MCF 10A (cell line): ENCODE data around the gene SYNPO. TPM values are rescaled to one million over a fixed set of nuclear protein-coding genes. Genes with fewer than 3 reads are reported as not detected.

Experiments
- Bru-seq: library from RNA; stranded (reverse); fragments of 400-500 nt; gene quantifications from one replicate; lab custom pipeline; 2021; lab: Mats Ljungman, UMichigan
- BruChase-seq, 2 experiments: library from RNA; stranded (reverse); fragments of 400-500 nt; gene quantifications; one replicate each; lab custom pipeline; 2021; lab: Mats Ljungman, UMichigan
- BruUV-seq: library from RNA; stranded (reverse); fragments of 400-500 nt; replicated peaks from 2 replicates; lab custom pipeline; 2021; lab: Mats Ljungman, UMichigan
- CTCF ChIA-PET: fragments of 300-600 bp; sonication (Branson Sonifier 250); formaldehyde crosslinking; extraction: SDS; loops from one replicate; lab custom pipeline; 2021; ENCODE audit warnings: antibody characterized with exemption, inconsistent platforms; lab: Yijun Ruan, JAX
- POLR2A ChIA-PET: fragments of 300-600, 350-650 bp; sonication (Branson Sonifier 250); formaldehyde crosslinking; extraction: SDS; loops from one replicate; lab custom pipeline; 2020; ENCODE audit warnings: antibody characterized with exemption, inconsistent platforms; lab: Yijun Ruan, JAX
- DNase-seq: peaks from one replicate; pipeline ENCODE4 v3.0.0-alpha.2; 2018; ENCODE audit not compliant: unreplicated experiment
- H3K27ac Mint-ChIP-seq: one replicate; pipeline ENCODE4 v1.8.0; 2022; ENCODE audit warnings: mild to moderate bottlenecking, low read depth, mixed read lengths; ENCODE audit not compliant: unreplicated experiment
- H3K27me3 Mint-ChIP-seq: one replicate; pipeline ENCODE4 v1.8.0; 2022; ENCODE audit warnings: mixed read lengths; ENCODE audit not compliant: insufficient read depth, unreplicated experiment
- H3K36me3 Mint-ChIP-seq: one replicate; pipeline ENCODE4 v1.8.0; 2022; ENCODE audit warnings: mild to moderate bottlenecking, moderate library complexity, mixed read lengths; ENCODE audit not compliant: insufficient read depth, unreplicated experiment
- H3K4me1 Mint-ChIP-seq: one replicate; pipeline ENCODE4 v1.8.0; 2022; ENCODE audit warnings: mixed read lengths; ENCODE audit not compliant: insufficient read depth, unreplicated experiment
- H3K4me3 Mint-ChIP-seq: one replicate; pipeline ENCODE4 v1.8.0; 2022; ENCODE audit warnings: mild to moderate bottlenecking, moderate library complexity, mixed read lengths; ENCODE audit not compliant: unreplicated experiment
- H3K9me3 Mint-ChIP-seq: one replicate; pipeline ENCODE4 v1.8.0; 2022; ENCODE audit warnings: mixed read lengths; ENCODE audit not compliant: unreplicated experiment
- CTCF ChIP-seq: fragments of 200-600 bp; IDR thresholded peaks from one replicate; pipeline ENCODE4 v1.8.0; 2022; ENCODE audit warnings: antibody characterized with exemption, mild to moderate bottlenecking; ENCODE audit not compliant: unreplicated experiment
- intact Hi-C: fragments of 100-400 bp; cut with micrococcal nuclease; formaldehyde crosslinking; loops from 2 replicates; pipeline ENCODE4 v1.14.1; 2022
- long read RNA-seq: library from polyadenylated mRNA; stranded (forward); transcript quantifications from one replicate; pipeline ENCODE4 v2.0.0, GENCODE V29; 2022
- total RNA-seq: library from RNA; stranded (reverse); gene quantifications from 2 replicates; pipeline ENCODE4 v1.2.3, GENCODE V29; 2022

The SYNPO gene
- total RNA-seq, result 6.3 and 7.1 TPM in 2 replicates
- percentile 33 among the genes with signal in this experiment for Bru-seq, nascent RNA
- percentile 41 among the genes with signal in this experiment for BruChase-seq, experiment 1, labeled RNA remaining after a 6-hour chase
- percentile 38 among the genes with signal in this experiment for BruChase-seq, experiment 2, labeled RNA remaining after a 2-hour chase
- long read RNA-seq, full-length matches to known transcripts, result 1 of 2 reads
- long read RNA-seq, partial matches to known transcripts, result 0 of 2 reads
- long read RNA-seq, other reads (novel, unspliced or antisense), result 1 of 2 reads

GRCh38 chr5:150640311-150641005, at the start of gene SYNPO:
Gene SYNPO (plus strand): TSS chr5:150640660. CDS start chr5:150648276, 7,616 bp downstream.
- no TSS peak for BruUV-seq
- H3K27ac Mint-ChIP-seq, result peak within 1 kb of the TSS; percentile 86
- intact Hi-C loops, result loop anchor here (1.0 kb wide), 1 partner anchor 25 kb away; no protein-coding TSS in a partner anchor

DNA sequence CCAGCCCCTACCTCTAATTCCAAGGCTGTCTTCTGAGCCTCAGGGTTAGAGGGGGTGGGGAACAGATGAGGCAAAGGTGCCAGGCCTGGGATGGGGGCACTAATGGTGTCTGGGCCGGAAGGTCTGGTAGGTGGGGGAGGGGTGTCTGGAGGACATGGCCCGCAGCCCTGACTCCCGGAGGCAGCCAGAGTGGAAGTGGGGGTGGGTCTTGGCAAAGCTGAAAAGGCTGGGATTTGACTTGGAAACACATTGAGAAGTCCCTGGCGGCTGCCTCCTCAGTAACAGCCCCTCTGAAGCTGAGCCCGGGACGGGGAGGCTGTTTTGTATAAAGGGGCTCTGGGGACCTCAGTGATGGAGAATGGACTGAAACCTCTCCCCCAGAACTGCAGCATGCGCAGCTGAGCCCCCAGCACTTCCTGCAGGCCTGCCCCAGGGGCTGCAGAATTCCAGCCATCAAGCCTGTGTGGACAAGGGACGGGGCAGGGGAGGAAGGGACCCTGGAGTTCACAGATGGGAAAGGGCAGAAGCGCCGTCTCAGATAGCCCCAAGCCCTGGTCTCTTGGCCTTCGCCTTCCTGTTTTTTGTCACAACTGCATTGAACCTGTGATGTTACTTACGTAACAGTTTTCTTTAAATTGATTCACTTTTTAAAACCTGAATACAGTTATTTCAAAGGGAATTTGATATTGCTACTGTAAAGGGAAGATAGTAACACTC, 49.3 kb upstream of the SYNPO start:
- Mint-ChIP-seq H3K9me3 (no peaks in the 10 kb centered on the region), H3K4me1 (peaks cover 7% of the 10 kb centered on the region), H3K27ac (no peak overlapping the region), H3K27me3 (no peaks in the 10 kb centered on the region), H3K4me3 (no peak overlapping the region), H3K36me3 (no peaks in the 10 kb centered on the region)
- ChIA-PET POLR2A (interaction anchor here (0.9 kb wide), 1 partner anchor 23 kb away, joined by 3 read pairs; no protein-coding TSS in a partner anchor), CTCF (interaction anchor here (0.6 to 1.2 kb wide), 3 partner anchors 18 to 98 kb away, joined by 3 to 6 read pairs (median 4); no protein-coding TSS in a partner anchor)
- no TSS peak for BruUV-seq
- no peak for DNase-seq
- TF ChIP-seq CTCF, result no peak
- intact Hi-C loops, result no loop called here

More at GRCh38 chr5:150640311-150641005, at the start of gene SYNPO:
- no peak for TF ChIP-seq CTCF
- peaks cover 94% of the 10 kb centered on the region for H3K4me1 Mint-ChIP-seq
- H3K9me3 Mint-ChIP-seq, result no peaks in the 10 kb centered on the region
- no peaks in the 10 kb centered on the region for H3K27me3 Mint-ChIP-seq
- ChIA-PET CTCF (interaction anchor here (0.6 to 8.7 kb wide), 8 partner anchors 13 to 181 kb away, joined by 3 to 85 read pairs (median 4); partner anchors contain the start of gene RBM22), POLR2A (interaction anchor here (0.6 to 4.8 kb wide), 14 partner anchors 8 to 191 kb away, joined by 3 to 32 read pairs (median 4); partner anchors contain the start of genes DCTN4, RBM22 and RPS14)
- H3K36me3 Mint-ChIP-seq, result peaks cover 5% of the 10 kb centered on the region
- H3K4me3 Mint-ChIP-seq, result peak within 1 kb of the TSS; percentile 68
- DNase-seq, result peak; percentile 99

- TF ChIP-seq CTCF, result no peak
- peaks cover 7% of the 10 kb centered on the region for H3K4me1 Mint-ChIP-seq
- no peaks in the 10 kb centered on the region for H3K36me3 Mint-ChIP-seq
- POLR2A ChIA-PET, result interaction anchor here (0.5 to 1.2 kb wide), 2 partner anchors 48 to 101 kb away, joined by 3 read pairs; no protein-coding TSS in a partner anchor
- no TSS peak for BruUV-seq
- no peak overlapping the region for H3K4me3 Mint-ChIP-seq
- no peaks in the 10 kb centered on the region for H3K9me3 Mint-ChIP-seq
- intact Hi-C loops, result no loop called here
- CTCF ChIA-PET, result interaction anchor here (0.7 to 2.3 kb wide), 3 partner anchors 32 to 134 kb away, joined by 3 to 6 read pairs (median 5); no protein-coding TSS in a partner anchor
- no peaks in the 10 kb centered on the region for H3K27me3 Mint-ChIP-seq
- no peak for DNase-seq
- H3K27ac Mint-ChIP-seq, result no peak overlapping the region
Measured at GRCh38 chr5:150593593-150593992, 46.9 kb upstream of the SYNPO start.
